Measurements from ENCODE around the gene ANKRD33B.
"Not testable (repeated sequence)": the region's sequence is repeated elsewhere in the genome, so short reads cannot be mapped to it uniquely, and the experiment has no call there.

The ANKRD33B gene

DNA sequence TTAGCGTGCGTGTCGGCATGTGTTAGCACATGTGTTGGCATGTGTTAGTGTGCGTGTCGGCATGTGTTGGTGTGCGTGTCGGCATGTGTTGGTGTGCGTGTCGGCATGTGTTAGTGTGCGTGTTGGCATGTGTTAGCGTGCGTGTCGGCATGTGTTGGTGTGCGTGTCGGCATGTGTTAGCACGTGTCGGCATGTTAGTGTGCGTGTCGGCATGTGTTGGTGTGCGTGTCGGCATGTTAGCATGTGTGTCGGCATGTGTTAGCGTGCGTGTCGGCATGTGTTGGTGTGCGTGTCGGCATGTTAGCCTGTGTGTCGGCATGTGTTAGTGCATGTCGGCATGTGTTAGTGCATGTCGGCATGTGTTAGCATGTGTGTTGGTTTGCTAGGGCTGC lies 14.8 kb upstream of the ANKRD33B start:
- not testable (repeated sequence) for H3K9ac ChIP-seq (ENCODE audit: low read depth, low read length); H3K36me3 ChIP-seq (ENCODE audit: insufficient read depth, low read length); H3K27ac ChIP-seq (ENCODE audit: low read depth, low read length); H3K4me3 ChIP-seq (ENCODE audit: low read length); H3K27me3 ChIP-seq (ENCODE audit: insufficient read depth, low read length); H3K9me3 ChIP-seq (ENCODE audit: insufficient read depth, low read depth, low read length)
- peaks cover 25% of the 10 kb centered on the region for H3K4me1 ChIP-seq (ENCODE audit: insufficient read depth, low read length)
- WGBS = 96% methylated on average over 30 of the region's 30 CpGs

DNA sequence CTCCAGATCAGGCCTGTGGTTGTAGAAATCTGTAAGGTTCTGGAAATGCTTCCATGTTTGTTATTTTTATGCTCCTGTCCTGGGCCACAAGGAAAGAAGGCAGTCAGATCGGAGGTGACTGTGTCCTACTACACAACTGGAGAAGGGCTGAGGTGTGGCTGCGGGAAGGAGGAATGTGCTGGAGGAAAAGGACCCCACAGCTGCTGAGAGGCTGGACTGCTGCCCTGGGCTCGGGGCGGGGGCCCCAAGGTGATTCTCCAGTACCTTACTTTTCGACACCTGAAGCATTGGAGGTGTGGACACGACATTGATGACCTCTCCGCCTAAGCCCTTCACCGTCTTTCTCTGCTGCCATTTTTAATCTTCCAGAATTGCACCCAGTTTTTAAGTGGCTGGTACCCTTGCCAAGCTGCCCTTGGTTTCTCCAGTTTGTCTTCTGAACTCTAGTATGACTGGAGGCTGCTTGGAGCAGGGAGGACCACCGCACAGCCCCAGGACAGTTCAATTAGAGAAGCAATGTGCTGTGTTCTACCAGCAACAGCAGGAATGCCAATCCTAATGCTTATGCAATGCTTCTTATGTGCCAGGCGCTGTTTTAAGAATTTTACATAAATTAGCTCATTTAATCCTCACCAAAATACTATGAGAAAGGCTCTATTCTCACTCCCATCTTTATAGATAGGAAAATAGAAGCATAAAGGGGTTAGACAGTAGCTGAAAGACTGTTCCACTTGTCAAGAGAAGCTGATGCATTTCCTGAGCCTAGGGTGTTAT lies 13.5 kb upstream of the ANKRD33B start:
- peak overlapping the region; percentile 44; the same call in 1 of the 2 replicates for H3K9ac ChIP-seq (ENCODE audit: low read depth, low read length)
- peak overlapping the region; percentile 90 for H3K27ac ChIP-seq (ENCODE audit: low read depth, low read length)
- H3K27me3 ChIP-seq (ENCODE audit: insufficient read depth, low read length) = no peaks in the 10 kb centered on the region; the same call in 1 of the 2 replicates
- H3K9me3 ChIP-seq (ENCODE audit: insufficient read depth, low read depth, low read length) = no peaks in the 10 kb centered on the region
- WGBS = 83% methylated on average over 10 of the region's 10 CpGs
- H3K4me3 ChIP-seq (ENCODE audit: low read length) = no peak overlapping the region
- H3K36me3 ChIP-seq (ENCODE audit: insufficient read depth, low read length) = no peaks in the 10 kb centered on the region
- H3K4me1 ChIP-seq (ENCODE audit: insufficient read depth, low read length) = peaks cover 25% of the 10 kb centered on the region

DNA sequence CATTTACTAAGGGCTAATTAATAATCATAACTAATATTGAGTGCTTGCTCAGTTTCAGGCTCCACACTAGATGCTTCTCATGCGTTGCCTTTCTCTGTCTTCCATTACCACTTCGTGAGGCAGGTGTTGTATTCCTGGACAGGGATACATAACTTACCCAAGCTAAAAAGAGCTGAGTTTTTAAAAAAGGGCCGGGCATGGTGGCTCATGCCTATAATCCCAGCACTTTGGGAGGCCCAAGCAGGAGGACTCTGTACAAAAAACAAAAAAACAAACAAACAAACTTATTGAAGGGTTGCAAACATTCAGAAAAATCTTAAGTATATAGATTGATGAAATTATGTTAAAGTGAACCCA lies 12.1 kb upstream of the ANKRD33B start:
- peak overlapping the region; percentile 75 for H3K27ac ChIP-seq (ENCODE audit: low read depth, low read length)

DNA sequence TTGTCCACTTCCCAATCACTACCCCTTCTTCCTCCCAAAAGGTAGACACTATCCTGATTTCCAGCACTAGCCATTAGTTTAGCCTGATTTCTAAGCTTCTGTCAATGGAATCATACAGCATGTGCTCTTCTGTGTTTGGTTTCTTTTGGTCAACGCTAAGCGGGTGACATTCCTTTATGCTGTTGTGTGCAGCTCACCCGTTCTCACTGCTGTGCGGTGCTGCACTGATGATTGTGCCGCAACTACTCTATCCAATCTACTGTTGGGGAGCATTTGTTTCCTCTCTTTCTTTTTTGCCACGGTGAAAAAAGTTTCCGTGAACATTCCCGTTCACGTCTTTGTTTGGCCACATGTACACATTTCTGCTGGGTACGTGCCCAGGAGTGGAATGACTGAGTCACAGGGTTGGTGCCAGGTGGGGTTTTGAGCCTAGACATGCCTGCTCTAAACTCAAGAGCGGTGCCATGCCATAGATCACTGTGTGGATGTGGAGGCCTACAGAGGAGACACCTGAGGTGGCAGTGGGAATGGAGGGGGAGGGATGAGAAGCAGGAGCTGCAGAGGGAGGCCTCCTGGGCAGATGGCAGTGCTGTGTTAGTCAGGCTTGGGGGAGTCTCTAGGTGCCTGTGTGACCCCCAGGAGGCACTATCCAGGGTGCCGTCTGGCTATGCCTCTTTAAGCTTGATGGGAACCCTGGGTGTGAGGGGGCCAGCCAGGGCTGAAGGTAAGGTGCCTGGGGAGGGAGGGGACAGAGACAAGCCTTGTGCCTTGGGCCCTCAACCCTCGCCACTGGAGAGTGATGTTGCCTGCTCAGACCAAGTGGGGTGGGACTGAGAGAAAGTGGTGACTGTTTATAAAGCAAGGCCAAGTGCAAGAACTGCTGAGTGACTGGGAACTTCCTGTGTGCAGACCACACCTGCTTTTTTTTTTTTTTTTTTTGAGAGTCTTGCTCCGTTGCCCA lies 11.4 kb upstream of the ANKRD33B start:
- Histone ChIP-seq H3K9ac (ENCODE audit: low read depth, low read length) (peak overlapping the region; percentile 35; the same call in 1 of the 2 replicates), H3K27ac (ENCODE audit: low read depth, low read length) (peak overlapping the region; percentile 75), H3K4me1 (ENCODE audit: insufficient read depth, low read length) (peaks cover 25% of the 10 kb centered on the region), H3K36me3 (ENCODE audit: insufficient read depth, low read length) (no peaks in the 10 kb centered on the region), H3K4me3 (ENCODE audit: low read length) (no peak overlapping the region), H3K27me3 (ENCODE audit: insufficient read depth, low read length) (no peaks in the 10 kb centered on the region), H3K9me3 (ENCODE audit: insufficient read depth, low read depth, low read length) (no peaks in the 10 kb centered on the region)
- 90% methylated on average over 14 of the region's 14 CpGs for WGBS

More for the DNA sequence above, 12.1 kb upstream of the ANKRD33B start:
- peak overlapping the region; percentile 35; the same call in 1 of the 2 replicates for H3K9ac ChIP-seq (ENCODE audit: low read depth, low read length)
- no peaks in the 10 kb centered on the region for H3K27me3 ChIP-seq (ENCODE audit: insufficient read depth, low read length)
- WGBS = 63% methylated on average over 3 of the region's 3 CpGs
- peaks cover 25% of the 10 kb centered on the region for H3K4me1 ChIP-seq (ENCODE audit: insufficient read depth, low read length)
- no peaks in the 10 kb centered on the region for H3K36me3 ChIP-seq (ENCODE audit: insufficient read depth, low read length)
- H3K4me3 ChIP-seq (ENCODE audit: low read length) = no peak overlapping the region
- H3K9me3 ChIP-seq (ENCODE audit: insufficient read depth, low read depth, low read length) = no peaks in the 10 kb centered on the region

DNA sequence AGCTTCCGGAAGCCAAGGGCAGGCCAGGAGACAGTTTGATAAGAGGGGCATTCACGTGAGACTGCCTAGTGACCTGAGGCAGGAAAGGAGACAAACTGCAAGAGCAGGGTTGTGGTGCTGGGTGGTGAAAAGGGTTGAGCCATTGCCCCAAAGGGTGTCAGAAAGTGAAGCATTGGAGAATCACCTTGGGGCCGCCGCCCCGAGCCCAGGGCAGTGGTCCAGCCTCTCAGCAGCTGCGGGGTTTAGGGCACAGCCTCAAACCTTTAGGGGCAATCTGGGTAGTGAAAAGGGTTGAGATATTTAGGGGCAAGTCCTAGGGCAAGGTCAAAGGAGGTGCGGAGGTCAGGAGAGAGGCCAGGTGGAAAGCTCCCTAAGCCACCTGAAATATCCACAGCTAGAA lies 10.4 kb upstream of the ANKRD33B start:
- WGBS = 90% methylated on average over 7 of the region's 7 CpGs
- H3K4me1 ChIP-seq (ENCODE audit: insufficient read depth, low read length) = peaks cover 25% of the 10 kb centered on the region
- H3K36me3 ChIP-seq (ENCODE audit: insufficient read depth, low read length) = no peaks in the 10 kb centered on the region
- no peak overlapping the region for H3K27ac ChIP-seq (ENCODE audit: low read depth, low read length)
- H3K27me3 ChIP-seq (ENCODE audit: insufficient read depth, low read length) = peaks cover 3% of the 10 kb centered on the region; the same call in 1 of the 2 replicates
- no peaks in the 10 kb centered on the region for H3K9me3 ChIP-seq (ENCODE audit: insufficient read depth, low read depth, low read length)
- no peak overlapping the region for H3K4me3 ChIP-seq (ENCODE audit: low read length)
- H3K9ac ChIP-seq (ENCODE audit: low read depth, low read length) = no peak overlapping the region

GRCh38 chr5:10555277-10555684 lies 8.6 kb upstream of the ANKRD33B start:
- Histone ChIP-seq H3K36me3 (ENCODE audit: insufficient read depth, low read length) (no peaks in the 10 kb centered on the region), H3K9me3 (ENCODE audit: insufficient read depth, low read depth, low read length) (no peaks in the 10 kb centered on the region), H3K4me3 (ENCODE audit: low read length) (no peak overlapping the region), H3K4me1 (ENCODE audit: insufficient read depth, low read length) (peaks cover 25% of the 10 kb centered on the region), H3K27me3 (ENCODE audit: insufficient read depth, low read length) (peaks cover 20% of the 10 kb centered on the region), H3K27ac (ENCODE audit: low read depth, low read length) (no peak overlapping the region), H3K9ac (ENCODE audit: low read depth, low read length) (no peak overlapping the region; the same call in 1 of the 2 replicates)
- WGBS = 71% methylated on average over 7 of the region's 8 CpGs

GRCh38 chr5:10556289-10556807 lies 7.5 kb upstream of the ANKRD33B start:
- Histone ChIP-seq H3K36me3 (ENCODE audit: insufficient read depth, low read length) (no peaks in the 10 kb centered on the region), H3K4me1 (ENCODE audit: insufficient read depth, low read length) (peaks cover 16% of the 10 kb centered on the region), H3K27me3 (ENCODE audit: insufficient read depth, low read length) (peaks cover 31% of the 10 kb centered on the region), H3K4me3 (ENCODE audit: low read length) (no peak overlapping the region), H3K9ac (ENCODE audit: low read depth, low read length) (no peak overlapping the region), H3K27ac (ENCODE audit: low read depth, low read length) (no peak overlapping the region), H3K9me3 (ENCODE audit: insufficient read depth, low read depth, low read length) (no peaks in the 10 kb centered on the region)
- 55% methylated on average over 3 of the region's 3 CpGs for WGBS

DNA sequence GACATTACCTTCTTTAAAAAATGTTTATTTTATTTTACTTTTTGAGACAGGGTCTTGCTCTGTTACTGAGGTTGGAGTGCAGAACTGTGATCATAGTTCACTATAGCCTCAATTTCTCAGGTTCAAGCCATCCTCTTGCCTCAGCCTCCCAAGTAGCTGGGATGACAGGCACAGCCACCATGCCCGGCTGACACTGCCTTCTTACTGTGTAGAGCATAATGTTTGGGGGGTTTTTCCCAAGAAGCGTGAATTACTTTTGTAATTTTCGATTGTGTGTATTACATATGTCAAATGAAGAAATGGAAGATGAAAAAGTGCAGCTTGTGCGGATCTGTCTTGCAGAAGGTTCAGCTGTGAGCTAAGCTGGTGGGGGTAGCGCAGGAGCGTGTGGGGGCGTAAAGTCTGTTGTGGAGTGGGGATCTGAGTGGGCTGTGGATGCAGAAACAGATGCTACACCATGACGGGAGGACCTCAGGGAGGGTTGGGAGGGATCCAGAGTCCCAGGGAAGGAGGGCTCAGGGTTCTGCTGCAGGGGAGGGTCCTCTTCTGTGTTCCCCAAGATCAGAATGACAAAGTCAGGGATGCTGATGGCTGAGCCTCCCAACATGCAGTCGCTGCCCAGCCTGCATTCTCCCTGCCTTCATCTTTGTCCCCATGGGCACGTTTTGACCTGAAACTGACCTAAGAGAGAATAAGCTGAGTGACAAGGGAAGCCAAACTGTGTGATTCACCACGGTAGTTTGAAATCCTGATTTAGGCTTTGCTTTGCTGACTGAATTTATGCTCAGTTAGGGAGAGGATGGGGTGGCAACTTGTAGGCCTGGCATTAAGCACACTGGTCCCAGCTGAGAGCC lies 6.8 kb upstream of the ANKRD33B start:
- Histone ChIP-seq H3K27me3 (ENCODE audit: insufficient read depth, low read length) (peaks cover 37% of the 10 kb centered on the region), H3K4me3 (ENCODE audit: low read length) (no peak overlapping the region), H3K9me3 (ENCODE audit: insufficient read depth, low read depth, low read length) (no peaks in the 10 kb centered on the region), H3K36me3 (ENCODE audit: insufficient read depth, low read length) (no peaks in the 10 kb centered on the region), H3K4me1 (ENCODE audit: insufficient read depth, low read length) (peaks cover 10% of the 10 kb centered on the region; the same call in 1 of the 2 replicates), H3K27ac (ENCODE audit: low read depth, low read length) (no peak overlapping the region), H3K9ac (ENCODE audit: low read depth, low read length) (no peak overlapping the region)
- WGBS = 86% methylated on average over 11 of the region's 11 CpGs

- H3K4me3 ChIP-seq (ENCODE audit: low read length) = no peak overlapping the region
- H3K27me3 ChIP-seq (ENCODE audit: insufficient read depth, low read length) = peaks cover 56% of the 10 kb centered on the region
- H3K36me3 ChIP-seq (ENCODE audit: insufficient read depth, low read length) = no peaks in the 10 kb centered on the region
- peaks cover 4% of the 10 kb centered on the region for H3K4me1 ChIP-seq (ENCODE audit: insufficient read depth, low read length)
- no peak overlapping the region for H3K9ac ChIP-seq (ENCODE audit: low read depth, low read length)
- H3K27ac ChIP-seq (ENCODE audit: low read depth, low read length) = no peak overlapping the region
- 79% methylated on average over 2 of the region's 4 CpGs for WGBS
- no peaks in the 10 kb centered on the region for H3K9me3 ChIP-seq (ENCODE audit: insufficient read depth, low read depth, low read length)
Measured at GRCh38 chr5:10559151-10559550, 4.7 kb upstream of the ANKRD33B start.

GRCh38 chr5:10559871-10560270 lies 4.0 kb upstream of the ANKRD33B start:
- H3K4me3 ChIP-seq (ENCODE audit: low read length) = no peak overlapping the region
- H3K36me3 ChIP-seq (ENCODE audit: insufficient read depth, low read length) = no peaks in the 10 kb centered on the region
- H3K4me1 ChIP-seq (ENCODE audit: insufficient read depth, low read length) = peaks cover 4% of the 10 kb centered on the region
- H3K27ac ChIP-seq (ENCODE audit: low read depth, low read length) = no peak overlapping the region
- H3K9me3 ChIP-seq (ENCODE audit: insufficient read depth, low read depth, low read length) = no peaks in the 10 kb centered on the region
- no peak overlapping the region for H3K9ac ChIP-seq (ENCODE audit: low read depth, low read length)
- peaks cover 63% of the 10 kb centered on the region for H3K27me3 ChIP-seq (ENCODE audit: insufficient read depth, low read length)
- WGBS = 93% methylated on average over 7 of the region's 7 CpGs

Measured in HUES64 (cell line).